NCI-H2171 treated with DMSO at 0.1 percent for 48 hours (cell line): ENCODE results near the gene PRRT4.

Source experiments
- DNase-seq: peaks from one replicate; lab custom pipeline; 2025; lab: John Stamatoyannopoulos, UW

Gene PRRT4

GRCh38 chr7:128395748-128396147 is 34.3 kb upstream of the PRRT4 start:
- DNase-seq = no peak

- DNase-seq = no peak
Measured at GRCh38 chr7:128394904-128395496, 33.5 kb upstream of the PRRT4 start.

GRCh38 chr7:128393526-128394330 is 32.2 kb upstream of the PRRT4 start:
- DNase-seq = no peak

GRCh38 chr7:128392446-128393327 is 31.2 kb upstream of the PRRT4 start:
- DNase-seq = no peak

GRCh38 chr7:128391805-128392204 is 30.3 kb upstream of the PRRT4 start:
- DNase-seq = no peak

- no peak for DNase-seq
Measured at GRCh38 chr7:128390871-128391565, 29.5 kb upstream of the PRRT4 start.

- peak; percentile 71 for DNase-seq
Measured at GRCh38 chr7:128389618-128390329, 28.3 kb upstream of the PRRT4 start.

- DNase-seq = no peak
Measured at GRCh38 chr7:128389085-128389617, 27.7 kb upstream of the PRRT4 start.

GRCh38 chr7:128388145-128388485 is 26.6 kb upstream of the PRRT4 start:
- DNase-seq = no peak

- DNase-seq = peak; percentile 59
Measured at GRCh38 chr7:128387216-128388144, 26.0 kb upstream of the PRRT4 start.

GRCh38 chr7:128385988-128386925 is 24.8 kb upstream of the PRRT4 start:
- no peak for DNase-seq

- no peak for DNase-seq
Measured at GRCh38 chr7:128384726-128385125, 23.2 kb upstream of the PRRT4 start.

GRCh38 chr7:128383776-128384175 is 22.3 kb upstream of the PRRT4 start:
- no peak for DNase-seq

- no peak for DNase-seq
Measured at GRCh38 chr7:128381161-128381821, 19.8 kb upstream of the PRRT4 start.

GRCh38 chr7:128380483-128381106 is 19.1 kb upstream of the PRRT4 start:
- no peak for DNase-seq

GRCh38 chr7:128379900-128380479 is 18.5 kb upstream of the PRRT4 start:
- DNase-seq = no peak

- no peak for DNase-seq
Measured at GRCh38 chr7:128378637-128379036, 17.1 kb upstream of the PRRT4 start.

- DNase-seq = no peak
Measured at GRCh38 chr7:128376077-128376476, 14.6 kb upstream of the PRRT4 start.
